ENCODE results near the gene NFKBIA. TPM values are rescaled to one million over a fixed set of nuclear protein-coding genes. Genes with fewer than 3 reads are reported as not detected.

NFKBIA gene
- total and polyA plus RNA-seq, 4 donors: 46.9 to 204 (median 86.3) TPM

GRCh38 chr14:35433826-35434225 is 29.3 kb upstream of the NFKBIA start (continued):
- TF ChIP-seq ATF3 (IDR thresholded peaks at IDR 0.05) (no peak), NR2F2 (IDR thresholded peaks at IDR 0.05) (no peak), RAD21 (IDR thresholded peaks at IDR 0.05) (no peak), FOXA1 (IDR thresholded peaks at IDR 0.05) (no peak), SP1 (IDR thresholded peaks at IDR 0.05) (no peak), ZBTB33 (IDR thresholded peaks at IDR 0.05) (no peak), TAF1 (conservative IDR thresholded peaks at IDR 0.05) (no peak), JUND (IDR thresholded peaks at IDR 0.05) (no peak)

- Histone ChIP-seq H3K4me3 (ENCODE audit: low read depth in 1 of 3, low read length in 3 of 3) (peak overlapping the region in 1 of 3 donors; percentile 4), H3K9ac (ENCODE audit: low read depth in 1 of 2, low read length in 2 of 2) (no peak overlapping the region), H3K36me3 (ENCODE audit: control insufficient read depth in 4 of 4, insufficient read depth in 3 of 4, low read depth in 1 of 4, low read length in 3 of 4) (no peaks in the 10 kb centered on the region), H3K27me3 (ENCODE audit: control insufficient read depth in 4 of 4, insufficient read depth in 4 of 4, low read length in 3 of 4) (no peaks in the 10 kb centered on the region), H3K9me3 (ENCODE audit: control insufficient read depth in 4 of 4, low read length in 3 of 4) (no peaks in the 10 kb centered on the region), H3K27ac (ENCODE audit: low read depth in 1 of 2, low read length in 2 of 2) (no peak overlapping the region), H3K4me1 (ENCODE audit: control insufficient read depth in 4 of 4, insufficient read depth in 4 of 4, low read length in 3 of 4) (no peaks in the 10 kb centered on the region)
- no peak for DNase-seq (ENCODE audit: low spot score)
- TF ChIP-seq TAF1 (conservative IDR thresholded peaks at IDR 0.05) (no peak), SP1 (IDR thresholded peaks at IDR 0.05) (no peak), NR2F2 (IDR thresholded peaks at IDR 0.05) (no peak), CTCF (IDR thresholded peaks at IDR 0.05; ENCODE audit: low read depth, low read length, missing input control) (no peak), YY1 (IDR thresholded peaks at IDR 0.05) (no peak), ZBTB33 (IDR thresholded peaks at IDR 0.05) (no peak), JUND (IDR thresholded peaks at IDR 0.05) (no peak), RAD21 (IDR thresholded peaks at IDR 0.05) (no peak)
- WGBS: 78% methylated on average over 13 of the region's 13 CpGs
Observed at GRCh38 chr14:35430459-35431199, 26.1 kb upstream of the NFKBIA start.

- no peak overlapping the region for H3K9ac ChIP-seq (ENCODE audit: low read depth in 1 of 2, low read length in 2 of 2)
- H3K36me3 ChIP-seq (ENCODE audit: control insufficient read depth in 4 of 4, insufficient read depth in 3 of 4, low read depth in 1 of 4, low read length in 3 of 4): no peaks in the 10 kb centered on the region
- no peaks in the 10 kb centered on the region for H3K4me1 ChIP-seq (ENCODE audit: control insufficient read depth in 4 of 4, insufficient read depth in 4 of 4, low read length in 3 of 4)
- H3K4me3 ChIP-seq (ENCODE audit: low read depth in 1 of 3, low read length in 3 of 3): peak overlapping the region in 1 of 3 donors; percentile 4
- no peaks in the 10 kb centered on the region for H3K9me3 ChIP-seq (ENCODE audit: control insufficient read depth in 4 of 4, low read length in 3 of 4)
- no peak overlapping the region for H3K27ac ChIP-seq (ENCODE audit: low read depth in 1 of 2, low read length in 2 of 2)
- 55% methylated on average over 4 of the region's 4 CpGs for whole genome bisulfite sequencing
- DNase-seq (ENCODE audit: low spot score): no peak
- H3K27me3 ChIP-seq (ENCODE audit: control insufficient read depth in 4 of 4, insufficient read depth in 4 of 4, low read length in 3 of 4): no peaks in the 10 kb centered on the region
- no peak for TF ChIP-seq RAD21 (IDR thresholded peaks at IDR 0.05)
- TF ChIP-seq NR2F2 (IDR thresholded peaks at IDR 0.05): no peak
- no peak for TF ChIP-seq REST (IDR thresholded peaks at IDR 0.05)
- no peak for TF ChIP-seq MAX (IDR thresholded peaks at IDR 0.05)
- TF ChIP-seq EGR1 (IDR thresholded peaks at IDR 0.05; ENCODE audit: low read depth in 2 of 2): no peak
- no peak for TF ChIP-seq GABPA (IDR thresholded peaks at IDR 0.05 in 1 of 2, conservative IDR thresholded peaks at IDR 0.05 in 1 of 2)
- no peak for TF ChIP-seq ZBTB33 (IDR thresholded peaks at IDR 0.05)
Observed at GRCh38 chr14:35429951-35430350, 25.4 kb upstream of the NFKBIA start.

Measured in liver (tissue), 9 donors.